ENCODE results near the gene PRG2.

- TF ChIP-seq CEBPB (IDR thresholded peaks at IDR 0.05): no peak
- no peak for TF ChIP-seq EP300 (IDR thresholded peaks at IDR 0.05)
- no peak for TF ChIP-seq JUN (IDR thresholded peaks at IDR 0.05)
- no peak for TF ChIP-seq HMGXB4 (CRISPR knock-in tag; IDR thresholded peaks at IDR 0.05; ENCODE audit: borderline replicate concordance)
- no peak for TF ChIP-seq CTCF (IDR thresholded peaks at IDR 0.05)
- no peak for TF ChIP-seq MAX (IDR thresholded peaks at IDR 0.05)
Measured at GRCh38 chr11:57418131-57418530, 27.7 kb upstream of the PRG2 start.

Data from A549 (cell line).